HG03469 (cell line): ENCODE data around the gene SMARCB1.

ENCODE experiments used
- ATAC-seq: cut with Tn5 transposase; IDR thresholded peaks from one replicate; pipeline ENCODE4 v1.9.1; 2021; ENCODE audit warnings: mild to moderate bottlenecking, moderate library complexity, moderate number of reproducible peaks; ENCODE audit not compliant: unreplicated experiment

The SMARCB1 gene

GRCh38 chr22:23779731-23780130, 7.0 kb upstream of the SMARCB1 start:
- ATAC-seq, result no peak

- ATAC-seq, result no peak
Measured at GRCh38 chr22:23780146-23780748, 6.5 kb upstream of the SMARCB1 start.

- ATAC-seq, result no peak
Measured at GRCh38 chr22:23781065-23781464, 5.7 kb upstream of the SMARCB1 start.

GRCh38 chr22:23781511-23782183, 5.1 kb upstream of the SMARCB1 start:
- no peak for ATAC-seq

- no peak for ATAC-seq
Measured at GRCh38 chr22:23782252-23782651, 4.5 kb upstream of the SMARCB1 start.

- no peak for ATAC-seq
Measured at GRCh38 chr22:23782703-23783102, 4.1 kb upstream of the SMARCB1 start.

- ATAC-seq, result no peak
Measured at GRCh38 chr22:23783265-23784150, 3.3 kb upstream of the SMARCB1 start.

GRCh38 chr22:23784215-23784732, 2.5 kb upstream of the SMARCB1 start:
- no peak for ATAC-seq

GRCh38 chr22:23786261-23786710, 480 bp upstream of the SMARCB1 start:
- ATAC-seq, result no peak

GRCh38 chr22:23787600-23787896, 782 bp downstream of the SMARCB1 start:
- no peak for ATAC-seq

GRCh38 chr22:23787910-23788309, 1.1 kb downstream of the SMARCB1 start:
- ATAC-seq, result no peak

- ATAC-seq, result no peak
Measured at GRCh38 chr22:23789121-23789520, 2.4 kb downstream of the SMARCB1 start.

GRCh38 chr22:23789638-23790037, 2.9 kb downstream of the SMARCB1 start:
- ATAC-seq, result no peak

GRCh38 chr22:23790819-23791737, 4.3 kb downstream of the SMARCB1 start:
- no peak for ATAC-seq

GRCh38 chr22:23791738-23792645, 5.2 kb downstream of the SMARCB1 start:
- no peak for ATAC-seq

- no peak for ATAC-seq
Measured at GRCh38 chr22:23793326-23793725, 6.6 kb downstream of the SMARCB1 start.

- ATAC-seq, result no peak
Measured at GRCh38 chr22:23796461-23796860, 9.7 kb downstream of the SMARCB1 start.

- peak; percentile 34 for ATAC-seq
Measured at GRCh38 chr22:23800297-23801237, 13.8 kb downstream of the SMARCB1 start.
